Lower leg skin (tissue), 3 donors: ENCODE data around the gene DHRS13.

Source experiments
- CTCF ChIP-seq, 3 donors: fragments of 450-650 bp; IDR thresholded peaks; one replicate each; pipeline ENCODE4 v1.5.1; 2016; ENCODE audit warnings: antibody characterized with exemption in 3 of 3, mild to moderate bottlenecking in 3 of 3, moderate library complexity in 2 of 3
- POLR2A ChIP-seq, 2 donors: fragments of 450-650 bp; IDR thresholded peaks; one replicate each; pipeline ENCODE4 v1.6.1; 2016 to 2017; ENCODE audit warnings: antibody characterized with exemption in 2 of 2, mild to moderate bottlenecking in 1 of 2, moderate library complexity in 1 of 2

DNA sequence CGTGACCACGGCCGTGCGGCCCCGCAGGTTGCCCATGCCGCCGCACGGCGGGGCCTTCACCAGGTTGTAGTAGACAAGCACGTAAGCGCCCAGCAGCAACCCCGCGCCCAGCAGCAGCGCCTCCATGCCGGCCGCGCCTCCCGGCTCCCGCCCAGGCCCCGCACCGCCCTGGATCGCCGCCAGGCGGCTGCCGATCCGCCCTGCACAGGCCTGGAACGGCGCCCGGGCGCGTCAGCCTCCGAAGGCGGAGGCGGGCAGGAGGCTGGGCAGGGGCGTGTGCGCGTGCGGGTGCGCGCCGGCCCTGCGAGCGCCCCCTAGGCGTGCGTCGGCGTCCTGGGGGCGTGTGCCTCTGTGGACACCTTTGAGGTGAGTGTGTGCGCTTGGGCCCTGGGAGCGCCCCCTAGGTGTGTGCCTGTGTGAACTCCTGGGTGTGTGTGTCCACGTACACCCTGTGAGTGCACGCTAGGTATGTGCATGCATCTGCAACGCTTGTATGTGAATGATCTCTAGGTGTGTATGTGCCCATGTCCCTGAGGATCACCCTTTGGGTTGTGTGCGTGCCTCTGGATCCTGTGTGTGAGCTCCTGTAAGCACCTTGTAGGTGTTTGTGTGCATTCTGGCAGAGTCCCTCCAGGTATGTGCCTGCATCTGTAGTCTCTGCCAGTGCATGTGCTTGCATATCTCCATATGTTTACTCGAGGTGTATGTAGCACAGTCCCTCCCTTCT lies at the start of gene DHRS13:
- TF ChIP-seq CTCF (IDR thresholded peaks at IDR 0.05) (no peak), POLR2A (IDR thresholded peaks at IDR 0.05) (no peak)
